Smooth muscle cell (in vitro differentiated cells): ENCODE results near the gene SCMH1. TPM values are rescaled to one million over a fixed set of nuclear protein-coding genes. Genes with fewer than 3 reads are reported as not detected.
A peak's percentile ranks its signal among the peaks of the same experiment; 100 is the strongest.

Source experiments
- DNase-seq: peaks from one replicate; lab custom pipeline; 2025; ENCODE audit not compliant: unreplicated experiment; lab: John Stamatoyannopoulos, UW
- H2AFZ ChIP-seq: fragments of 200-600 bp; sonication (generic); 2 replicates; pipeline ENCODE4 v1.6.0; 2016; ENCODE audit warnings: antibody characterized with exemption, low read depth, mild to moderate bottlenecking
- H3F3A ChIP-seq: fragments of 200-600 bp; sonication (generic); 2 replicates; pipeline ENCODE4 v1.6.0; 2017; ENCODE audit warnings: antibody characterized with exemption, low read depth
- H3K27ac ChIP-seq: fragments of 200-600 bp; sonication (generic); 2 replicates; pipeline ENCODE4 v1.5.1; 2016; ENCODE audit warnings: low read depth, mild to moderate bottlenecking
- H3K27me3 ChIP-seq: fragments of 200-600 bp; sonication (generic); 2 replicates; pipeline ENCODE4 v1.6.1; 2016; ENCODE audit warnings: low read depth, mild to moderate bottlenecking
- H3K36me3 ChIP-seq: fragments of 200-600 bp; sonication (generic); 2 replicates; pipeline ENCODE4 v1.5.1; 2016; ENCODE audit warnings: low read depth
- H3K4me1 ChIP-seq: fragments of 200-600 bp; sonication (generic); 2 replicates; pipeline ENCODE4 v1.5.1; 2016; ENCODE audit warnings: low read depth
- H3K4me2 ChIP-seq: fragments of 200-600 bp; sonication (generic); 2 replicates; pipeline ENCODE4 v1.6.0; 2016; ENCODE audit warnings: mild to moderate bottlenecking
- H3K4me3 ChIP-seq: fragments of 200-600 bp; sonication (generic); 2 replicates; pipeline ENCODE4 v1.5.1; 2016; ENCODE audit warnings: mild to moderate bottlenecking
- H3K79me2 ChIP-seq: fragments of 200-600 bp; sonication (generic); 2 replicates; pipeline ENCODE4 v1.6.0; 2016; ENCODE audit warnings: low read depth, mild to moderate bottlenecking
- H3K9ac ChIP-seq: fragments of 200-600 bp; sonication (generic); 2 replicates; pipeline ENCODE4 v1.6.0; 2016; ENCODE audit warnings: low read depth
- H3K9me3 ChIP-seq: fragments of 200-600 bp; sonication (generic); replicated peaks from 2 replicates; pipeline ENCODE4 v1.5.1; 2016; ENCODE audit warnings: low read depth
- H4K20me1 ChIP-seq: fragments of 200-600 bp; sonication (generic); 2 replicates; pipeline ENCODE4 v1.6.0; 2016; ENCODE audit warnings: low read depth
- CTCF ChIP-seq: fragments of 200-600 bp; sonication (generic); IDR thresholded peaks from 2 replicates; pipeline ENCODE4 v1.5.1; 2017; ENCODE audit warnings: borderline replicate concordance, mild to moderate bottlenecking, antibody characterized with exemption; ENCODE audit not compliant: insufficient read depth, poor library complexity, severe bottlenecking
- WGBS: methylation state at CpG from one replicate; pipeline ENCODE4 v1.1.7; 2016; ENCODE audit warnings: low lambda C conversion rate; 5-methylcytosine and 5-hydroxymethylcytosine counted together
- polyA plus RNA-seq: library from polyadenylated mRNA; unstranded; fragments of >200 nt; fragmentation: Nextera tagmentation; extraction: Ambion mirVana; gene quantifications from 2 replicates; pipeline ENCODE4 v1.2.1, GENCODE V29; 2016
- total RNA-seq: library from RNA; depleted of rRNA; stranded (reverse); fragments of >200 nt; gene quantifications from 2 replicates; pipeline ENCODE4 v1.2.3, GENCODE V29; 2014

The SCMH1 gene
- total and polyA plus RNA-seq, 2 experiments from 2014 or later = 24.0 to 46.4 TPM

DNA sequence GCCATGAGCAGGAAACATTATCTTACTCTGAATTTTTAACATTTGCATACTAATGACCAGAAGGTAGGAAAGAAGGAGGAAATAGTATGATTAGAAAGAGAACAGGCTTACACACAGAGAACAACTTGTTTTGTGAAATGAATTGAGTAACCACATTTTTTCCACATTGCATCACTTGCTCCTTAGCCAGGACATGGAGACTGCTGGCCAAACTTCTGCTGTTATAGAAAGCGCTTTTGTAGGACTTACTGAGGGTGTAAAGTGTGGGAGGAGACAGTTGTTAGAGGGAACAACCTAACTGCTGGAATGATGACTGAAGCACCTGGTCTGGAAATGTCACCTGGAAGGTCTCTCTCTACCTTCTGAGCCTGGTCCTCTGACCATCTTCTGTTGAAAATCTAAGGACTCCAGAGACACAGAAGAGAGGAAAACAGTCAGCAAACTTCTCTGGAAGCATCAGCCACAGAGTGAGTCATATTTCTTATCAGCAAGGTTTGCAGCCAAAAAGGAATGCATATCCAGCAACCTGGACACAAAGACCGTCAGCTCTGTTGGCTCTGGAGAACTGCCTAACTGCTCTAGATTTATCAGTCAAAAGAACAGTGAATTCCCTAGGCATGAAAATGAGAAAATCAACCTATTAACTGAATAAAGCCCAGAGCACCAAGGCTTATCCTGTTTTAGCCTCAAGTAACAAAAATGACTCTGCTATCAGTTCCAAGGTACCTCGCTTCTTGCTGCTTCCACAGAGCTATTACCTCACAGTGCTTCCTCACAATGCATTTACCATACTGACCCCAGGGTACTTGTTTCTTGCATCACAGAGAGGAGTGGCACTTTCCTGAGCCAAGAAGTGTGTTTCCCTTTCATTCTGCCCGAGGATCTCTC, 132.6 kb downstream of the SCMH1 start:
- Histone ChIP-seq H3K9ac (peak overlapping the region; percentile 56), H3K4me1 (peaks cover 4% of the 10 kb centered on the region), H3K27me3 (no peaks in the 10 kb centered on the region), H3K9me3 (no peaks in the 10 kb centered on the region), H4K20me1 (no peaks in the 10 kb centered on the region), H3K4me2 (peak overlapping the region; percentile 64), H3K4me3 (no peak overlapping the region), H3F3A (peaks cover 32% of the 10 kb centered on the region), H3K36me3 (peaks cover 7% of the 10 kb centered on the region), H2AFZ (no peak overlapping the region), H3K27ac (peak overlapping the region; percentile 90), H3K79me2 (no peaks in the 10 kb centered on the region)
- 19% methylated on average over 4 of the region's 4 CpGs for WGBS
- DNase-seq = no peak
- no peak for TF ChIP-seq CTCF

- Histone ChIP-seq H4K20me1 (no peaks in the 10 kb centered on the region), H3K9me3 (no peaks in the 10 kb centered on the region), H2AFZ (no peak overlapping the region), H3K4me2 (peak overlapping the region; percentile 64), H3K27me3 (no peaks in the 10 kb centered on the region), H3K9ac (peak overlapping the region; percentile 40), H3K79me2 (no peaks in the 10 kb centered on the region), H3K36me3 (peaks cover 7% of the 10 kb centered on the region), H3K4me1 (peaks cover 4% of the 10 kb centered on the region), H3K4me3 (no peak overlapping the region), H3F3A (peaks cover 32% of the 10 kb centered on the region), H3K27ac (peak overlapping the region; percentile 90)
- no peak for TF ChIP-seq CTCF
- WGBS = 97% methylated on average over 1 of the region's 1 CpG
- no peak for DNase-seq
Measured at GRCh38 chr1:41108696-41109275, 133.3 kb downstream of the SCMH1 start.

- DNase-seq = no peak
- H3K27ac ChIP-seq = no peak overlapping the region
- H3K9ac ChIP-seq = no peak overlapping the region
- no peaks in the 10 kb centered on the region for H3K4me1 ChIP-seq
- H4K20me1 ChIP-seq = no peaks in the 10 kb centered on the region
- H3K79me2 ChIP-seq = no peaks in the 10 kb centered on the region
- H3K36me3 ChIP-seq = no peaks in the 10 kb centered on the region
- no peak overlapping the region for H3K4me3 ChIP-seq
- no peak overlapping the region for H3K4me2 ChIP-seq
- no peaks in the 10 kb centered on the region for H3K27me3 ChIP-seq
- TF ChIP-seq CTCF = no peak
- no peak overlapping the region for H2AFZ ChIP-seq
- no peaks in the 10 kb centered on the region for H3K9me3 ChIP-seq
- WGBS = 92% methylated on average over 4 of the region's 4 CpGs
- H3F3A ChIP-seq = peaks cover 6% of the 10 kb centered on the region
Measured at GRCh38 chr1:41103766-41104165, 138.3 kb downstream of the SCMH1 start.
